MM.1S (cell line): ENCODE measurements around the gene DNALI1.
"Not testable (repeated sequence)": the region's sequence is repeated elsewhere in the genome, so short reads cannot be mapped to it uniquely, and the experiment has no call there.

ENCODE experiments used
- EZH2phosphoT487 ChIP-seq: fragments of 300-600 bp; sonication (generic); IDR thresholded peaks from 2 replicates; pipeline ENCODE4 v1.6.1; 2018; ENCODE audit warnings: antibody characterized with exemption, low read length
- TF ChIP-seq, protein P1 (sequence below): fragments of 300-600 bp; sonication (generic); IDR thresholded peaks from 2 replicates; pipeline ENCODE4 v1.5.1; 2016; ENCODE audit warnings: antibody characterized with exemption, low read length, mixed read lengths

- TF ChIP-seq, protein P1, sequence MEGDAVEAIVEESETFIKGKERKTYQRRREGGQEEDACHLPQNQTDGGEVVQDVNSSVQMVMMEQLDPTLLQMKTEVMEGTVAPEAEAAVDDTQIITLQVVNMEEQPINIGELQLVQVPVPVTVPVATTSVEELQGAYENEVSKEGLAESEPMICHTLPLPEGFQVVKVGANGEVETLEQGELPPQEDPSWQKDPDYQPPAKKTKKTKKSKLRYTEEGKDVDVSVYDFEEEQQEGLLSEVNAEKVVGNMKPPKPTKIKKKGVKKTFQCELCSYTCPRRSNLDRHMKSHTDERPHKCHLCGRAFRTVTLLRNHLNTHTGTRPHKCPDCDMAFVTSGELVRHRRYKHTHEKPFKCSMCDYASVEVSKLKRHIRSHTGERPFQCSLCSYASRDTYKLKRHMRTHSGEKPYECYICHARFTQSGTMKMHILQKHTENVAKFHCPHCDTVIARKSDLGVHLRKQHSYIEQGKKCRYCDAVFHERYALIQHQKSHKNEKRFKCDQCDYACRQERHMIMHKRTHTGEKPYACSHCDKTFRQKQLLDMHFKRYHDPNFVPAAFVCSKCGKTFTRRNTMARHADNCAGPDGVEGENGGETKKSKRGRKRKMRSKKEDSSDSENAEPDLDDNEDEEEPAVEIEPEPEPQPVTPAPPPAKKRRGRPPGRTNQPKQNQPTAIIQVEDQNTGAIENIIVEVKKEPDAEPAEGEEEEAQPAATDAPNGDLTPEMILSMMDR = not testable (repeated sequence)
- TF ChIP-seq EZH2phosphoT487 = not testable (repeated sequence)
These were observed 3.2 kb downstream of the DNALI1 start for GRCh38 chr1:37559957-37560379.
